NCI-H1694 treated with DMSO at 0.1 percent for 48 hours (cell line): ENCODE data around the gene CNIH2.
"Not testable (repeated sequence)": the region's sequence is repeated elsewhere in the genome, so short reads cannot be mapped to it uniquely, and the experiment has no call there.

Experiments
- DNase-seq: peaks from one replicate; lab custom pipeline; 2025; lab: John Stamatoyannopoulos, UW

CNIH2 gene

DNA sequence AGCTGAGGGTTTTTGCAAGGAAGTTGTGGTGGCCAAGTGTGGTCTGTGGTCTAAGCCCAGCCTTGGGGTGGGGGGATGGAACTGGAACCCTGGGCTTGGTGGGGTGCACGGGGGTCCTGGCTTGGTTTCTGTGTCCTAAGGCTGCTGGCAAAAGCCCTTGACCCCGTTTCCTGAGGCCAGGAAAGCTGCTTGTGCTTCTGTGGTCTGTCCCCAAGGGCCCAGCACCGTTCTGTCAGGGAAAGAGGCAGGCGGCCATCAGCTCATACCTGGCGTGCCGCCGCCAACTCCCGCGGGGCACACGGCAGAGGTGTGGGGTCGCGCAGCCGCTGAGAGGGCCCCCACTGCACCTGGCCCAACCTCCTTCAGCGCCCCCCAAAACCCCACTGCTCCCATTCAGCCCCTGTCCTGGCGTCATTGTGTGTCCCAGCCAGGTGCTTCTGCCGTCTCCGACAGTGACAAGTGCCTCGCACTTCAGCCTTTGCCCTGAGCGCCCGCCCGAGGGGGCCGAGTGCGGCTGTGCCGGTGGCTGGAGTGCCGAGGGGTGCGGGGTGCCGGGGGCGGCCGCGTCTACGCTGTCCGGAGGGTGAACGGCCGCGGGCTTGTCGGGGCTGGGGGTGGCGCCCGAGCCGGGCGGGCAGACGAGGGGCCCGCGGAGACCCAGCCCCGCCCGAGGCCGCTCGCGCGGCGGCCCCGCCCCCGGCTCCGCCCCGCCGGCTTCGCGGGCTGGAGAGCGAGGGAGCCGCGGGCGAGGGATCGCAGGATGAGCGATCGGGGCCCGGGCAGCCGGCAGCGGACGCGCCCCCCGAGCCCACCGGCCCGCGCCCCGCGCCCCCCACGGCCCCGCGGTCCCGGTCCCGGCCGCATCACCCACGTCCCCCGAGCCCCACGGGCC is at the start of gene CNIH2:
TSS of gene CNIH2 (plus strand) at position 705 of the 892 bp plus-strand sequence. CDS start 282 bp downstream, outside the sequence.
- DNase-seq: no peak

DNA sequence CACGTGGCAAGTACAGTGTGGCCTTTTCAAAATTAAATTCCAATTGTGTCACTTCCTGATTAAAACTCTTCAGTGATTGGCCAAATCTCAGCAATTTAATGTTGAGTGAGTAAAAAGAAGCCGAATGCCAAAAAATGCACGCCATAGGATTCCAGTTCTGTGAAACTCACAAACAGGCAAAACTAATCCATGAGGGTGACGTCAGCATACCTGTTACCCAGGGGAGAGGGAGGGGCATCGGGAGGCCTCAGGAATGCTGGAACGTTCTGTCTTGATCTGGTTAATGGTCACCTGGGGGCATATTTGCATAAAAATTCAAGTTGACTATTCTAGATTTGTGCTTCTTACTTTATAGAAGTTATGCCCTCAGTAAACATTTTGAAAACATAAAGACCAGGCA is 49.5 kb upstream of the CNIH2 start:
- DNase-seq: no peak

DNA sequence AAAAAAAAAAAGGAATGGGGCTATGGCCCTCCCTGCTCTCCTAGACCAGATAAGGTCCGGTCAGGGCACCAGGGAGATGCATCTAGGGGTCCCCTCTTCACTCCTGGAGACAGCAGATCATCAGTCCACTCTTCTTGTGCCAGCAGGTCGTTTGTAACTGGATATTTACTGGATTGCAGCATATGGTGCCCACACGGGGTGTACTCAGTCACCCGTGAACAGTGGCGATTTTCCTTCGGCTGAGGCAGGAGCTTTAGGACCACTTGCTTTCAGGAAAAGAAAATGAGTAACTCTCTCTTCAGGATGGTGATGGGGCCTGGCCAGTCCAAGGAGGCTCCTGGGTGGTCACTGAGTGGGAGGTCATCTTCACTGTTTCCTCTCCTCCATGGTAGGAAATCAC is 47.8 kb upstream of the CNIH2 start:
- DNase-seq: no peak

DNA sequence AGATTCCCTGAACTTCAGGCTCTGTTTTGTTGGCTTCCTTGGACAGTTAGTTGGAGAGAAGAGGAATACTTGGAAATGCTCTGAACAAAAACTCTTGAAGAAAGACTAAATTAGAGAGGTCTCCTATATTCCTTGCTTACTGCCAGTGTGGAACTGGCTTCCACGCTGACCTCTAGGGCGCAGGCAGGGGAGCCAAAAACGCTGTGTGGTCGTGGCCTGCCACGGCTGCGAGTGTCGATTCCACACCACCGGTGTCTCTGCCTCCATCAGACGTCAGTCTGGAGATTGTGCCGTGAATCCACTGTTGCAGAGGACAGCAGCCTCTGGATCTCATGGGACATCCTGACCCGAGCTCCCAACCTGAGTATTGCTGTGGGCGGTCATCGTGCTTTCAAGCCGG is 47.0 kb upstream of the CNIH2 start:
- no peak for DNase-seq

DNA sequence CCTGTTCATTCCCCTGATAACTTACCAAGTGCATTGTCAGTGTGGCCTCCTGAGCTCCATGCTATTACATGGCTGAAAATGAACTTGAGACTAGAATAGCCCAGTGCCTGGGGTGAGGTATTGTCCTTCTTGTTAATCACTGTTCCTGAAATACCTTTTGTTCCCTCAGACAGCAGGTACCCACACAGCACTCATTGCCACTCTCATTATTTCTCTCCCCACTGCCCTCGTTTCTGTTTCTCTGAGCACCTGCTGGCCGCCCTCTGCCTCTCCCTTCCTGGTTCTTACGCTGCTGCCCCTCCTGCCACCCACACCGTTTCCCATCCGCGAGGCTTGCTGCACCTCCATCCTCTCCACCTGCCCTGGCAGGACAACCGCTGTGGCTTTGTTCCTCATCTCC is 46.4 kb upstream of the CNIH2 start:
- DNase-seq: no peak

DNA sequence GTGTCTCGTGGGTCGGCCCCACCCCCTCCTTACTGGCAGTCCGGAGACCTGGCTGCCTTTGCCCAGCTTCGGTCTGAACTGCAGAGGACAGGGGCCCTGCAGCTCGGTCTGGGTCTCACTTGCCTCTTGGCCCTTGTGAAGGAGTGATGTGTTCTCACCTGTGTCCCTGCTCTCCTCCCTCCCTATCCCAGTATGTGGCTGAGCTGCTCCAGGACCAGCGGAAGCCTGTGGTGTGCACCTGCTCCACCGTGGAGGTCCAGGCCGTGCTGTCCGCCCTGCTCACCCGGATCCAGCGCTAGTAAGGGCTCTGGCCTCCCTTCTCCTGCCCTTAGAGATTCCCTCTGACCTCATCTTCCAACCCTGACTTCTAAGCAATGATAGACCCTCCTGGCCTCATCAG is 45.2 kb upstream of the CNIH2 start:
- no peak for DNase-seq

DNA sequence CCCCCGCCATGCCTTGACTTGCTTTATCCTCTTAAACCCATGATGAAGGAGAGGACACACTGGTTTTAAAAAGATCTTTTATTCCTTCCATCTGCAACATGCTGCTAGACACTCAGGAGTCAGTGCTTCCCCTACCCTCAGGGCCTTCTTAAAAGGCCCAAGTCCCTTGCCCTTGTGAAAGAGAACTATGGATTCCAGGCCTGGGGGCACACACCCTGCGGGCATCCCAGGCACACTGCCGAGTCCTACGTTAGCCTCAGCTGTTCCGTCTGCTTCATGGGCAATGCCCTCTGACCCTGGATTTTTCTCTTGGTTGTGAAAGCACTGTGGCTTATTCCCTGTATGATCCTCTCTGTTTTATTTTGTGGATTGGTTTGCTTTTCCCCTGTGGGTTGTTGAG is 44.7 kb upstream of the CNIH2 start:
- no peak for DNase-seq

DNA sequence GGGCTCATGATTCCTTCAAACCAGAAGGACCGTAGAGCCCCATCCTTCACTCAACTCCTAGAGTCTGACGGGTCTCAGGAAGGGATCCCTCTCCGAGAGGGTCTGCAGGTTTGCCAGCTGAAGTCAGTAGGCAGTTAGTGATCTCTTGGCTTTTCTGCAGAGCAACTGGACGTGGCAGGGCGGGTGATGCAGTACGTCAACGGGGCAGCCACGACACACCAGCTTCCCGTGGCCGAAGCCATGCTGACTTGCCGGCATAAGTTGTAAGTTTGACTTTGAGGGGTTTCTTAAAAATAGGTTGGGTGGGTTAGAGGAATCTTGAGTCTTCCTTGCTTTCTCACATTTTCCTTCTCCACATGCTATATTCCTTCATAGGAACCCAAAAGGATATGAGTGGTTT is 42.8 kb upstream of the CNIH2 start:
- no peak for DNase-seq

DNA sequence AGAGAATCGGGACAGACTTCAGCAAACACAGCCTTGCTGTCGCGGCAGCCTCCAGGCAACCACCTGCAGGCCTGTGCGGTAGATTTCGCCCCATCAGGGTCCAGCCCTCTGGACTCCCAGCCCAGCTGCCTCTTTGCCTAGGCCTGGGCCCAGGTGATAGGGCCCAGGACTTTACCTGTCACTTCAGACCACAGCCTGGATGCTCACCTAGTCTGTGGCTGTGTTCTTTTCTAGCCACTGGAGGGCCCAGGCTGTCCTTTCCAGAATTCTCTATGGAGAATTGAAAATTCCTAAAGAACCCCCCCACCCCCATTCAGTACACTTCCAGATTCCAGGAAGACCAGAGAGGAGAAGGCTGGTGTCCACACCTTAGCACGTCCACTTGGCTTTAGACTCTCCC is 40.1 kb upstream of the CNIH2 start:
- no peak for DNase-seq

DNA sequence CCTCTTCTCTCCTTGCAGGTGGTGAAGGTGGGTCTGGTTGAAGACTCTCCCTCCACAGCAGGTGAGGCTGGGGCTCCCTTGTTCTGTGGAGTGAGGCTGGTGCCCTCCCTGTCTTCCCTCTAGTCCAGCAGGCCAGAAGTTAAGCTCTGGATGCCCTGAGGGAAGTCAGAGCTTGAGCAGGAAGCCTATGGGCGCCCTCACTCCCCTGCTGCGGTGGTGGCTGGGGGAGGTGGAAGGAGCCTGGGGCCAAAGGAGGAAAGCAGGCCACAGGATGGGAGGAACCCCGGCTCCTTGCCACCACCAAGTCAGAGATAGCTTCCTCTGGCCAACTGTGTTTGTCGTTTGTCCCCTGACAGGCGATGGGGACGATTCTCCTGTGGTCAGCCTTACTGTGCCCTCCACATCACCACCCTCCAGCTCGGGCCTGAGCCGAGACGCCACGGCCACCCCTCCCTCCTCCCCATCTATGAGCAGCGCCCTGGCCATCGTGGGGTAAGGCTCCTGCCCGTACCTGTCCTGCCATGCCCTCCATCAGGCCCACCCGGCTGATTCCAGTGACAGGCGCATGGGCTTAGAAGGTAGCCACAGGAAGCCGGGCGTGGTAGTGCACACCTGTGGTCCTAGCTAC is 39.1 kb upstream of the CNIH2 start:
- DNase-seq: no peak

DNA sequence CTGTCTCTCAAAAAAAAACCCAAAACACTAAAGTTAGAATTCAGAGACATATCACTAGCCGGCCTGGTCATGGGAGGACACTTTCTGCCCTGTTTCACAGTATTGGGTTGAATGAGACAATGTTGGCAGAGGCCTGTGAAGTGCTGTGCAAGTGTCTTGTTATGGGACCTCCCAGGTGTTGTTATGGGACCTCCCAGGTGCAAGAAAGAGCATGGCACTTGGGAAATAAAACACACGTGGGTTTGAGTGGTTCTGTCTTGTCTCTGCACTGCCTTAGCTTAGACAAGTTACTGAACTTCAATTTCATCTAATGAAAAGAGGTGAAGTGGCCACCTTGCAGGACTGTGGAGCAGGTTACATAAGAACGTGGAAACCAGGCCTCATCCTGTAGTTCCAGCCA is 38.5 kb upstream of the CNIH2 start:
- DNase-seq: no peak

DNA sequence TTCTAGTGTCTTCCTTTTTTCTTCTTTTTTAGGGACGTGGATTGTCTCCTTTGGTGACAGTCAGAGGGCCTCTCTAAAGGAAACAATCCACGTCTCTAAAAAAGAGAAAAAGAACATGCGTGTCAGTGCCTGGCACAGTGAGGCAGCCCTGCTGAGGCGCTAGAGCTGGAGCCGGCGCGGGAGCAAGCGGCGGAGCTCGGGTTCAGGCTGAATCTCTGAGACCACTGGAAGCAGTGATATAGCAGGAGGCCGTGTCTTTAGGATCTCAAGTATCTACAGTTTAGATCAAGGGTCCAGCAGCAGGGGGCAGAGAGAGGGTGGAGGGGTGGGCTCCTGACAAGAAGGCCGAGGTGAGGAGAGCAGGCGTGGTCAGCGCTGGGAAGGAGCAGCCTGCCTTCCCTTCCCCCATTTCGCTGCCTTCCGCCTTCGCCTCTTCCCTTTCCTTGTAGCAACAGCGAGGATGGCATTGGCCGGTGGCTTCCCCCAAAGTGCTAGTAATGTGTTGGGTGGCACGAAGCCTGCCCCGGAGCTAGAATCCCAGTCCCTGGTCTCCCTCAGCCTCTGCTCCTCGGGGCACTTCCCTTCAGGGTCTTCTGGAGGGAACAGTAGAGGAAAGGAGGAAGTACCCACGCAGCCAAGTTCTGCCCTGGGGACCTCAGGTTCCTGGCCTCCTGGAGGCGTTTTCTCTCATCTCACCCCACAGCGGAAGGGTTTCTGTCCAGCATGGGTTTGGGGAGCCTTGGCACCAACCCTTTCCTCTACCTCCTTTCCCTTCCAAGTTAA is 37.8 kb upstream of the CNIH2 start:
- DNase-seq: no peak

DNA sequence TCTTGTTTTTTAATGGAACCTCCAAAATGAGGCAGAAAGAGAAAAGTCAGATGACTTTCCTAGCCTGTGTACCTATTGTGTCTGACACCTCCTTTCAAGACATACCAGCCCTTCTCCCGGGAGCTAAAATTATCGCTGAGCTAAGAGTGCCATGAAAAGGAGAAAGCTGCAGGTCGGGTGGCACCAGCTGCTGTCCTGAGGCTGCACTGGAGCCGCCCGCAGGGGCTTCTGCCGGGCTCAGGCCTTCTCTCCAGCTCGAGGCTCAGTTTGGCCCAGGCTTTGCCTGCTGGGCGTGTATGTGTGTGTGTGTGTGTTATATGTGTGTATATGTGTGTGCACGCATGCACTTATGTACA is 37.2 kb upstream of the CNIH2 start:
- no peak for DNase-seq

DNA sequence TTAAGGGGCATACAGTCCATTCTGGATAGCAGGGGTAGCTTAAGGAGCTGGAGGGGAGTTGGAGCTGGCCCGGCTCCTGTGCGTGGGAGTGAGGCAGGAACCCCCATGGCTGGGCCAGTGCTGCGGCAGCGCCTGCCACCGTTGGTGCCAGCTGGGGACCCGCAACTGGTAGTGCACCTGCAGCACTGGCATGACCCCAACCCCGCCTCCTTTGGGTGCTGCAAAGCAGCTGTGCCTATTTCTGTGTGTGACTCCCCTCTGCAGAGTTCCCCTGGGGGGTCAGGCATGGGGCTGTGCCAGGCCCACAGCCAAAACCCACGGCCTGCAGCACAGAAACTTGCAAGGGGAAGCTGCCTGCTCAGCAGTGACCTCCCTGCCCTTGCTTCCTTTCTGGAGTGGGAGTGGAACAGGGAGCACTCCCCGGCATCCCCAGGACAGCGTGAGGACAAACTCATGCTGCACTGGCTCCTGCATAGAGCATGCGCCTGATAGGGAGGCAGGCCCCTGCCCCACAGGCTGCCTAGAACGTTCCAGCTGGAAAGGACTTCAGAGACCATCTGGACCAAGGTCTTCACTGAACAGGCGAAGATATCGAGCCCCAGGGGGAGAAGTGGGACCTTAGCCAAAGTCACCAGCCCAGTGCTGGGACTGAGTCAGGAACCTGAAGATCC is 35.7 kb upstream of the CNIH2 start:
- DNase-seq: no peak

DNA sequence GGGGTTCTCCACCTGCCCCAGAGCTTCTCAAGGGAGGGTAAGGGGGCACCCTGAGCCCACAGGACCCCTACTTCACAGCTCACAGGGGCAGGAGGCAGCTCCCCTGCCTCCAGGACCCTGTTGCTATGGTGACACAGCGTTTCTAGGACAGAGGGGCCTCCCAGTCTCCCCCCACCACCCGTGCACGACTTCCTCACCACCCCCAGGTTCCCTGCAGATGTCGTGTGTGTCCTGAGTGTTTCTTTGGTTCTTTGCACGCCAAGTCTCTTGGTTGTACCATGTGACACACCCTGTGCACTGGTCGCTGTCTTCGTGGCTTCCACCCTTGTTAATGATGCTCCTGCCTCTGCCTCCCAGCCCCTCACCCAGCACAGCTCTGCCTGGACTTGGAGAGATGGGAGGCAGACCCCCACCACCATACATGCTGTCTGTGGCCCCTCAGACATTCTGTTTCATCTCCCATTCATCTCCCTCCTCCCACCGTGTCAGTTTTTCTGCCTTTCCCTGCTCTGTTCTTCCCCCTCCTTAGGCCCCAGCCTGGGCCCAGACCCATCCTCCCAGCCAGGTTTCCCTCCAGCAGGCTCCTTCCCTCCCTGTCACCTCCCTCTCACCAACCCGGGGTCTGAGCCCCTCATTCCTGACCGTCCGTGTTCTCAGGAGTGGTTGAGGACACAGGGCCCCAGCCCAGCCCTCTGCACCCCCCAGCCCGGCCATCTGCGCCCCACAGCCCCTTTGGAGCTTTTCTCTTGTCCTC is 34.0 kb upstream of the CNIH2 start:
- no peak for DNase-seq

DNA sequence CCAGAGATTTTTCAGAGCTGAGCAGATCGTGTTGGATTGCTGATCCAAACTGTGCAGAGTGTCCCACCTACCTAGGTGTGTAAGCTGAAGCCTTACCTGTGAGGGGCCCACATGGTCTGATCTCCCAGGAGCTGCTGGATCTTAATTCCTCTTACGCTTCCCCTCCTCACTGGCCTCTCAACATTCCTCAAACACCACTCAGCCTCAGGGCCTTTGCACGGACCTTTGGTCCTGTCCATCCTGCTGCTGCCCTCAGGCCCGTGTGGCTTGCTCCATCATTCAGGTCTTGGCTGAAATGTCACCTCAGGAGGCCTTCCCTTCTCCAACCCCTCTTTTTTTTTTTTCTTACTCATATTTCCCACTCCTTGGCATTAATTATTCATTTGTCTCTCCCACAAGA is 30.7 kb upstream of the CNIH2 start:
- DNase-seq: no peak

DNA sequence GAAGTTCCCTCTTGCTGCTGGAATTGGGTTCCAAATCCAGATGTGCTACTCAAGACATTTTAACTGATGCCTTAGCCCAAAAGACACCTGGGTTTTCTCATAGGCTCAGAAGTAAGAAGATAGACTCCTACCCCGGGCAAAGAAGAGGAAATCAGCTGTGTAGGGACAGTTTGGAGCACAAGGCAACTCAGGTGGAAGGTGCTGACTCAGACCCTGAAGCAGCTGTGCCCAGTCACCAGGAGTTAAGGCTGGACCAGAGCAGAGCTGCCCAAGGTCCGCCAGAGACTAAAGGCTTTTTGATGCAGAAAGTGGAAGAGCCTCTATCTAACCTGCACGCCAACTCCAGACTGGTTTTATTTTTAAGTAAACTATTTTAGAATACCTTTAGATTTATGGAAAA is 30.2 kb upstream of the CNIH2 start:
- DNase-seq: no peak

DNA sequence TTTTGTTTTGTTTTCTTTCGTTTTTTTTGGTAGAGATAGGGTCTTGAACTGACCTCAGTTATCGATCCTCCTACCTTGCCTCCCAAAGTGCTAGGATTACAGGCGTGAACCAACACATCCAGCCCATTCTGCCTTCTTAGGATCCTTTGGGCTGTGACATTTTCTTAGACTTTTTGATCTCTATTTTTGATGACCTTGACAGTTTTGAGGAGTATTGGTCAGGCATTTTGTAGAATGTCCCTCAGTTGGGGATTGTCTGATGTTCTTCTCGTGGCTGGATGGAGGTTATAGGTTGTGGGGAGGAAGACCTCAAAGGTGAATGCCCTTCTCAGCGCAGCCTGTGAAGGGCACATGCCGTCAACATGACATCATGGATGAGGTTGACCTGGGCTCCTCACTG is 29.1 kb upstream of the CNIH2 start:
- no peak for DNase-seq

DNA sequence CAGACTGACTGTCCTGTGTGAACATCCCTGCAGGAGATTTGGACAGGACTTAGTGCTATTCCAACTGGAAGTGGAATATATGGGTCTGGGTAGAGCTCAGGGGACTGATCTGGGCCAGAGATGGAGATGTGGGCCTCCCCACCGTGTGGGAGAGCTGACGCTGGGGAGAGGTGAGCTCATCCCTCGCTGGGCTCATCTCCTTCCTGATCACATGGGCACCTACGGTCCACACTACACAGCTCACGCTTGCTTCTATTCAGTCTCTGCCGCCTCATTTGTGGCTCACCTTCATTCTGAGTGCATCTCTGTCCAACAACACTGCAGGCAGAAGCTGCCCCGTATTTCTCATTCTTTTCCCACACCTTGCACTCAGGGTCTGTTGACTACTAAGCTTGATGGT is 26.2 kb upstream of the CNIH2 start:
- DNase-seq: no peak

DNA sequence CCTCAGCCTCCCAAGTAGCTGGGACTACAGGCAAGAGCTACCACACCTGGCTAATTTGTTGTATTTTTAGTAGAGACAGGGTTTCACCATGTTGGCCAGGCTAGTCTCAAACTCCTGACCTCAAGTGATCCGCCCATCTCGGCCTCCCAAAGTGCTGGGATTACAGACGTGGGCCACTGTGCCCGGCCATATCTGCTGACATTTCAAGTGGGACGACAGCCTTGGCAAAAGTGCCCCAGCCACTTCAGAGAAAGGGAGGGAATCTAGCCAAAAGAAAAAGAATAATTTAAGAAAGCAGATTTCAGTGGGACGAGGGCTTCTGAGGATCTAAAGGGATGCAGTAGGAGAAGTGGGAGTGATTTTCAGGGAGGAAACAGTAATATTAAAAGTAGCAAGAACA is 24.9 kb upstream of the CNIH2 start:
- DNase-seq: not testable (repeated sequence)

DNA sequence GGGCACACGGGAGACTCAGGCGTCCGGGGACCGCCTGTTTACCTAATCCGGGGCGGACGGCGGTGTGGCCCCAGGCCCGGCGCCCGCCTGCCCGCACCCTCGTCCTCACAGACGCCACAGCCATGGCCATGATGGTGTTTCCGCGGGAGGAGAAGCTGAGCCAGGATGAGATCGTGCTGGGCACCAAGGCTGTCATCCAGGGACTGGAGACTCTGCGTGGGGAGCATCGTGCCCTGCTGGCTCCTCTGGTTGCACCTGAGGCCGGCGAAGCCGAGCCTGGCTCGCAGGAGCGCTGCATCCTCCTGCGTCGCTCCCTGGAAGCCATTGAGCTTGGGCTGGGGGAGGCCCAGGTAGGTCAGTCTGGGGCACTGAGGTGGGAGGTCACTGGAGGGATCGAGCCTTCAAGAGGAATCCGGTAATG is 19.5 kb upstream of the CNIH2 start:
- DNase-seq: no peak

DNA sequence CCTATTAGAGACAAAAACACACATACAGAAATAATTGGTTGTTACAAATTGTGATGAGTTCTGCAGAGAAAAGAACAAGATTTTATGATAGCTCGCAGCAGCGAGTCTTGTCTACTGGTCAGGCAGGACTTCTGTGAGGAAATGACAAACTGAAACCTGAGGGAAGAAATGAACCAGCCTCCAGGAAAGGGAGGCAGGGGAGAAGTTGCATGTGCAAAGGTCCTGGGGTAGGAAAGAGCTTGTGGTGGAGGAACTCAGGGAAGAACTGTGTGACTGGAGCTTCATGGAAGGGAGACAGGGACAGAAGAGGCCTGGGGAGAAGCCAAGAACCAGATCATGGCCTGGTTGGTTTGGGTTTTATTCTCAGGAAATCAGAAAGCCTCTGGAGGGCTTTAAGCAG is 18.8 kb upstream of the CNIH2 start:
- no peak for DNase-seq
